Measurements from ENCODE around the gene NIFK. TPM values are rescaled to one million over a fixed set of nuclear protein-coding genes. Genes with fewer than 3 reads are reported as not detected.
"Not testable (repeated sequence)": the region's sequence is repeated elsewhere in the genome, so short reads cannot be mapped to it uniquely, and the experiment has no call there.

Gene NIFK
- total RNA-seq, 2 experiments from 2014 or later, result 148 to 213 TPM

- Mint-ChIP-seq H3K36me3 (ENCODE audit: low read depth) (no peaks in the 10 kb centered on the region), H3K27ac (no peak overlapping the region), H3K27me3 (no peaks in the 10 kb centered on the region), H3K4me1 (peaks cover 20% of the 10 kb centered on the region), H3K4me3 (no peak overlapping the region), H3K9me3 (ENCODE audit: low read depth) (no peaks in the 10 kb centered on the region)
- CTCF ChIA-PET, result interaction anchor here (0.6 kb wide), 1 partner anchor 25 kb away, joined by 4 read pairs; no protein-coding TSS in a partner anchor
- intact Hi-C loops (cut with DNase I, micrococcal nuclease), result no loop called here
- DNase-seq (no peak), ATAC-seq (no peak)
- POLR2A ChIA-PET, result no interaction called here
Observed at GRCh38 chr2:121694398-121695170, 42.1 kb downstream of the NIFK start.

- DNase-seq; ATAC-seq; H3K4me1 Mint-ChIP-seq; POLR2A ChIA-PET; intact Hi-C loops (cut with DNase I, micrococcal nuclease); H3K9me3 Mint-ChIP-seq (ENCODE audit: low read depth); H3K4me3 Mint-ChIP-seq; H3K27me3 Mint-ChIP-seq; H3K27ac Mint-ChIP-seq; H3K36me3 Mint-ChIP-seq (ENCODE audit: low read depth): not testable (repeated sequence)
- CTCF ChIA-PET, result interaction anchor here (0.7 to 1.1 kb wide), 2 partner anchors 132 to 1137 kb away, joined by 3 to 4 read pairs; no protein-coding TSS in a partner anchor
Observed at GRCh38 chr2:121690572-121690971, 46.1 kb downstream of the NIFK start.

- ChIA-PET CTCF (interaction anchor here (1.1 kb wide), 1 partner anchor 132 kb away, joined by 4 read pairs; no protein-coding TSS in a partner anchor), POLR2A (no interaction called here)
- Mint-ChIP-seq H3K36me3 (ENCODE audit: low read depth) (no peaks in the 10 kb centered on the region), H3K4me1 (no peaks in the 10 kb centered on the region), H3K4me3 (no peak overlapping the region), H3K9me3 (ENCODE audit: low read depth) (no peaks in the 10 kb centered on the region), H3K27me3 (no peaks in the 10 kb centered on the region), H3K27ac (no peak overlapping the region)
- no peak for DNase-seq
- ATAC-seq, result no peak
- intact Hi-C loops (cut with DNase I, micrococcal nuclease), result no loop called here
Observed at GRCh38 chr2:121690095-121690494, 46.6 kb downstream of the NIFK start.

- no peak overlapping the region for H3K4me3 Mint-ChIP-seq
- peaks cover under 1% of the 10 kb centered on the region for H3K9me3 Mint-ChIP-seq (ENCODE audit: low read depth)
- H3K4me1 Mint-ChIP-seq, result no peaks in the 10 kb centered on the region
- ATAC-seq (no peak), DNase-seq (no peak)
- ChIA-PET CTCF (interaction anchor here (1.1 kb wide), 1 partner anchor 131 kb away, joined by 4 read pairs; no protein-coding TSS in a partner anchor), POLR2A (interaction anchor here (0.7 kb wide), 1 partner anchor 32 kb away, joined by 3 read pairs; no protein-coding TSS in a partner anchor)
- no peak overlapping the region for H3K27ac Mint-ChIP-seq
- no peaks in the 10 kb centered on the region for H3K27me3 Mint-ChIP-seq
- intact Hi-C loops (cut with DNase I, micrococcal nuclease), result no loop called here
- no peaks in the 10 kb centered on the region for H3K36me3 Mint-ChIP-seq (ENCODE audit: low read depth)
Observed at GRCh38 chr2:121689356-121689755, 47.3 kb downstream of the NIFK start.

- H3K27me3 Mint-ChIP-seq, result no peaks in the 10 kb centered on the region
- H3K27ac Mint-ChIP-seq, result no peak overlapping the region
- H3K9me3 Mint-ChIP-seq (ENCODE audit: low read depth), result peaks cover 6% of the 10 kb centered on the region
- DNase-seq (no peak), ATAC-seq (no peak)
- H3K36me3 Mint-ChIP-seq (ENCODE audit: low read depth), result no peaks in the 10 kb centered on the region
- intact Hi-C loops (cut with DNase I, micrococcal nuclease), result no loop called here
- CTCF ChIA-PET, result no interaction called here
- H3K4me3 Mint-ChIP-seq, result no peak overlapping the region
- POLR2A ChIA-PET, result interaction anchor here (0.7 kb wide), 1 partner anchor 33 kb away, joined by 3 read pairs; no protein-coding TSS in a partner anchor
- no peaks in the 10 kb centered on the region for H3K4me1 Mint-ChIP-seq
Observed at GRCh38 chr2:121688820-121689219, 47.9 kb downstream of the NIFK start.

GRCh38 chr2:121686902-121687301 lies 49.8 kb downstream of the NIFK start:
- peaks cover 8% of the 10 kb centered on the region for H3K36me3 Mint-ChIP-seq (ENCODE audit: low read depth)
- POLR2A ChIA-PET, result no interaction called here
- H3K4me1 Mint-ChIP-seq, result no peaks in the 10 kb centered on the region
- H3K9me3 Mint-ChIP-seq (ENCODE audit: low read depth), result peaks cover 15% of the 10 kb centered on the region
- H3K27ac Mint-ChIP-seq, result no peak overlapping the region
- no peak overlapping the region for H3K4me3 Mint-ChIP-seq
- DNase-seq, result no peak
- intact Hi-C loops (cut with DNase I, micrococcal nuclease), result no loop called here
- CTCF ChIA-PET, result no interaction called here
- no peaks in the 10 kb centered on the region for H3K27me3 Mint-ChIP-seq
- ATAC-seq, result no peak

- no peak for DNase-seq
- intact Hi-C loops (cut with DNase I, micrococcal nuclease), result no loop called here
- POLR2A ChIA-PET, result no interaction called here
- Mint-ChIP-seq H3K9me3 (ENCODE audit: low read depth) (peaks cover 21% of the 10 kb centered on the region), H3K36me3 (ENCODE audit: low read depth) (peaks cover 8% of the 10 kb centered on the region), H3K4me3 (no peak overlapping the region), H3K27me3 (no peaks in the 10 kb centered on the region), H3K4me1 (no peaks in the 10 kb centered on the region), H3K27ac (no peak overlapping the region)
- ATAC-seq, result no peak
- CTCF ChIA-PET, result no interaction called here
Observed at GRCh38 chr2:121686218-121686617, 50.5 kb downstream of the NIFK start.

- CTCF ChIA-PET, result interaction anchor here (0.7 to 1.6 kb wide), 2 partner anchors 17 to 48 kb away, joined by 3 to 7 read pairs; no protein-coding TSS in a partner anchor
Observed at GRCh38 chr2:121682396-121683298, 54.0 kb downstream of the NIFK start.

GRCh38 chr2:121677855-121678254 lies 58.8 kb downstream of the NIFK start:
- CTCF ChIA-PET, result no interaction called here

More at GRCh38 chr2:121682396-121683298, 54.0 kb downstream of the NIFK start:
- ATAC-seq (no peak), DNase-seq (no peak)
- H3K4me3 Mint-ChIP-seq, result no peak overlapping the region
- POLR2A ChIA-PET, result no interaction called here
- intact Hi-C loops (cut with DNase I, micrococcal nuclease), result no loop called here
- no peaks in the 10 kb centered on the region for H3K4me1 Mint-ChIP-seq
- peaks cover 8% of the 10 kb centered on the region for H3K36me3 Mint-ChIP-seq (ENCODE audit: low read depth)
- H3K27ac Mint-ChIP-seq, result no peak overlapping the region
- H3K27me3 Mint-ChIP-seq, result no peaks in the 10 kb centered on the region
- H3K9me3 Mint-ChIP-seq (ENCODE audit: low read depth), result peaks cover 34% of the 10 kb centered on the region

More at GRCh38 chr2:121677855-121678254, 58.8 kb downstream of the NIFK start:
- peaks cover 46% of the 10 kb centered on the region for H3K9me3 Mint-ChIP-seq (ENCODE audit: low read depth)
- POLR2A ChIA-PET, result no interaction called here
- DNase-seq (no peak), ATAC-seq (no peak)
- H3K27ac Mint-ChIP-seq, result no peak overlapping the region
- H3K4me3 Mint-ChIP-seq, result no peak overlapping the region
- H3K36me3 Mint-ChIP-seq (ENCODE audit: low read depth), result peaks cover 6% of the 10 kb centered on the region
- H3K27me3 Mint-ChIP-seq, result peaks cover 2% of the 10 kb centered on the region
- intact Hi-C loops (cut with DNase I, micrococcal nuclease), result no loop called here
- H3K4me1 Mint-ChIP-seq, result no peaks in the 10 kb centered on the region

All from activated CD4-positive, alpha-beta T cell treated with anti-CD3 and anti-CD28 coated beads for 36 hours (primary cell).